GM18861 (cell line): ENCODE results near the gene NOG.

Source experiments
- ATAC-seq: cut with Tn5 transposase; IDR thresholded peaks from one replicate; pipeline ENCODE4 v1.9.1; 2021; ENCODE audit not compliant: unreplicated experiment

NOG gene

DNA sequence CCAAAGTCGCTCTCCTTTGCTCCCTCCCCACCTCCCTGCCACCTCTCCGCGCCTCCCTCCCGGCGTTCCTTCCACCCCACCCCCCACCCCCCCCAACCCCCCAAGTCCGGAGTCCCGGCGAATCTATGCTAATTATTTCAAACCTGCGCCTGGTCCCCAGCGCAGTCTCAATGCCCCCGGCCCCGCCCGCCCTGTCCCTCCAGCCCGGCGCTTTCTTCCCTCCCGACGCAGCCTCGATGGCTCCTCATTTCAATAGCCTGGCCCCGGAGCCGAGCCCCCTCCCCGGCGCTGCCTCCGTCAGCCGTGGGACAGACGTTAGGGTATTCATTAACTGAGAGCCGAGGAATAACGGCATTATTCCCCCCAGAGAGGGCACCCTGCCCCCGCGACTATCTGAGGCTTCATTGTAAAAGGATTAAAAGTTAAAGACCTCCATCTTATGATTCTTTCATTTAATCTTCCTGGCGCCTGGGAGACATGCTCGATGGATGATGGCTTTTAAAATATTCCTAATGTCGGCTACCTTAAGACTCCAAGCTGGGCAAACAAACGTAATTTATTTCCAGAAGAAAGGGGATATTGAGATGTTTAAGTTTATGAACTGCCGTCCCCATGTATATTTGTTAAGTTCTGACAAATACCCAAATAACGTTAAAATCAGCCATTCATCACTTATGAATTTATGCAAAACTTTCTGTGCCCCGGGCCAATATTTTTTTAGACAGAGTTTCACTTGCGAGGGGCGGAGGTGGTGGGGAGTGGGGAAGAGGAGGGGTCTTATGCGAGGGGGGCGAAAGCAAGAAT lies 3.4 kb downstream of the NOG start:
- ATAC-seq, result no peak

DNA sequence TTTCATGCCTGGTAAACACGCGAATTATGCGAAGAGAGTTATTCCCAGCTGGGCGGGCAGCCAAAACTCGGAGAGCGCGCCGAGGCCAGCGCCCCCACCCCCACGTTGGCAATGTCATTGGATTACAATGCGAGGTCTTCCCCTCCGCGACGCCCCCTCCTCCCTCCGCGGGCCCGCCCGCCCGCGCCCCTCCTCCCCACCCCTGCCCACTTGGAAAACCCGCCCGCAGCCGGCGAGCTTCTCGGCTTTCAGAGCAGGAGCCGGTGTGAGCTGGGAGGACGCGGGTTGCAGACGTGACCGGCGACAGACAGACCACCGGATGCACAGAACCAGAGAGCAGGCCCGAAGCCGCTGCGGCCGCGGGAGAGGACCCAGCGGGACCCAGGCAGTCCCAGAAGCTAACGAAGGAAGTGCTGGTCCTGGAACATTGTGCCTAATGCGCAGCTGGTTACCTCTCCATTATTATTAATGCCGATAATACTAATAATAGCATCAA lies 4.0 kb downstream of the NOG start:
- ATAC-seq, result no peak

DNA sequence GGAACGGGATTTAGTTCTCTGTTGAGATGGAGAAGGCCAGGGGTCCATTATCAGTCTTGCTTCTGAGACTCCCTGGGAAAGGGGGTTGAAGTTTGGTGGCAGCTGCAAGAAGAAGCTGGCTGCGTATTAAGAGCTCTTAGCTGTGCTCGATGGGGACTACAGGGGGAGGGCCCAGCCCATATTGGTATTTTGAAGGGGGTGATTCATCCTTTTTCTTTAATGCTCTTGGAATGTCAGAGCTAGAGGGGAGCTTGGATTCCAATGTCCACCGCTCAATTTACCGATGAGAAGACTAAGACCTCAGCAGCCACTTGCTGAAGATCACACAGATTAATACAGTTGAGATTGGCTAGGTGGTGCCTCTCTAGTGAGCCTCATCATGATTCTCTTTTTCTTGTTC lies 5.0 kb downstream of the NOG start:
- ATAC-seq, result no peak

DNA sequence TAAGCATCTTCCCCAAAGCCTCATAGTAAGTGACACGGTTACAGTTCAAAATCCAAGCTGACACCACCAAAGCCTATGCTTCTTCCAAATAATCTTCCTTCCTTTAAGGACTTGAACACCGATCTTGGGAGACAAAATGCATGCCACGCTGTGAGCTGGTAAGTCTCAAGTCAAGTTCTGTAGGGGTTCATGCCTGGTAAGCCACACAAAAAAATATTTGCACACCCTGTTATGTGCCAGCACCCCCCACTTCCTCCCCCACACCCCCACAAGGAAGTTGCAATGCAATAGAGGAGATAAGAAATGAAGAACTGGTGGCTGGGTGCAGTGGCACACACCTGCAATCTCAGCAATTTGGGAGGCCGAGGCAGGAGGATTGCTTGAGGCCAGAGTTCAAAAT lies 5.6 kb downstream of the NOG start:
- ATAC-seq, result no peak

GRCh38 chr17:56599566-56599965 lies 6.1 kb downstream of the NOG start:
- ATAC-seq, result no peak

DNA sequence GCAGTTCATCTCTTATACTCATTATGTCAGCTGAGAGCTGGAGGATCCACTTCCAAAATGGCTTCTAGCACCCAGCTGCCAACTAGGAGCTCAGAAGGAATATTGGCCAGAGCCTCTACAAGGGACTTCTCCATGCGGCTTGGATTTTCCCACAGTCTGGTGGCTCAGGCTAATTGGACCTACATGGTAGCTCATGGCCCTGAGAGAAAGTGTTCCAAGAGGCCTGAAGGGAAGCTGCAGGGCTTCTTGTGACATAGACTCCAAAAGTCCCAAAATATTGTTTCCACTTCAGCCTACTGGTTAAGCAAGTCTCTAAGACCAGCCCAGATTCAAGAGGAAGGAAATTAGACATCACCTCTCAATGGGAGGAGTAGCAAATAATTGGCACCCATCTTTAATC lies 6.8 kb downstream of the NOG start:
- ATAC-seq, result no peak

GRCh38 chr17:56601591-56601990 lies 8.1 kb downstream of the NOG start:
- ATAC-seq, result no peak

DNA sequence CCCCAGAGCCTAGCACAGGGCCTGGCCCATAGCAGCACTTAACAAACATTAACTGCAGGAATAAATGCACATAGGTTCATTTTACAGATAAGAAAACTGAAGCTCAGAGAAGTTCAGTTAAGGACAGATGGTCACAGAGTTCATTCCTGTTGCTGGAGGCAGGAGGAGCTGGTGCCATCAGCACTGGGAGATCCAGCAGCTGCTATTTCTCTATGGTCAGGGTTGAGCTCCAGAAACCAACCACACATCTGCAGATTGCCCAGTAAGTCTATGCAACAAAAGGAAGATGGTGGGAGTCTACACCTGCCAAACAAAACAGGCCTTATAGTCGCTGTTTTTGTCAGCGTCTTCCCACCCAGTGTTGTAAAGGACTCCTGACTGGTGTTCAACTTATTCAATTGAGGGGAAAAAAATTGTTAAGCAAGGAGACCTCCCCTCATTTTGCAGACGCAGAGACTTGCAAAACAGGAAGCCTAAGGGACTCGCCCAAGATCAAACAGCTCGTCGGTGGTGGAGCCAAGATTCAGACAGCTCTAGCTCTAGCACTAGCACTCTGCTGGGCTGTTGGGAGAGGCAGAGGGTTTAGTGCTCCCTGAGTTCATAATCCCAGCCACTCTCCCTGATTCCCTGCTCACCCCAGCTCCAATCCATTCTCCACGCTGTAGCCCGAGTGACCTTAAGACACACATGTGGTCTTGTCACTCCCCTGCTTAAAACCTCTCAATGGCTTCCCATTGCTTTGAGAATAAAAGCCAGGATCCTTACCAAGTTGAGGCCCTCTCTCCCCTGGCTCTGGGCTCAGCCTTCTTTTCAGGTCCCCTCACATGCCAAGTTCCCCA lies 9.0 kb downstream of the NOG start:
- ATAC-seq, result no peak

- ATAC-seq, result no peak
Measured at GRCh38 chr17:56603486-56604238, 10.2 kb downstream of the NOG start.

- no peak for ATAC-seq
Measured at GRCh38 chr17:56604691-56605290, 11.3 kb downstream of the NOG start.

GRCh38 chr17:56608944-56609343 lies 15.4 kb downstream of the NOG start:
- no peak for ATAC-seq

DNA sequence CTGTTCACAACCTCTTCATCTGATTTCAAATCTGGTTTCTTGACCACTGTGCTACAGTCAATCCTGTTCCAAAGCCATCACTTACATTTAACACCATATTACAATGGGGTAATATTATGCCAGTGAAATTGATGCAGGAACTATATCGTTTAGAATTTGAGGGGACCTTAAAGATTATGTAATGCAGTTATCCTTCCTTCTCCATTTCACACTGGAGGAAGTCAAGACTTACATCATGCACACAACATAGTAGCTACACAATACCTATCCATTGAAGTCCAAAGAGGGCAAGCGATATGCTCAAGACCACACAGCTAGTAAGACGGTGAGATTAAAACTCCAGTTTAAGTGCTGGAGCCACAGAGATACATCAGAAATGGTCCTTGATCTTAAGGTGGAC lies 16.8 kb downstream of the NOG start:
- ATAC-seq, result no peak

GRCh38 chr17:56613131-56613530 lies 19.6 kb downstream of the NOG start:
- ATAC-seq, result no peak

- ATAC-seq, result no peak
Measured at GRCh38 chr17:56614522-56614921, 21.0 kb downstream of the NOG start.

GRCh38 chr17:56616239-56616638 lies 22.7 kb downstream of the NOG start:
- no peak for ATAC-seq

DNA sequence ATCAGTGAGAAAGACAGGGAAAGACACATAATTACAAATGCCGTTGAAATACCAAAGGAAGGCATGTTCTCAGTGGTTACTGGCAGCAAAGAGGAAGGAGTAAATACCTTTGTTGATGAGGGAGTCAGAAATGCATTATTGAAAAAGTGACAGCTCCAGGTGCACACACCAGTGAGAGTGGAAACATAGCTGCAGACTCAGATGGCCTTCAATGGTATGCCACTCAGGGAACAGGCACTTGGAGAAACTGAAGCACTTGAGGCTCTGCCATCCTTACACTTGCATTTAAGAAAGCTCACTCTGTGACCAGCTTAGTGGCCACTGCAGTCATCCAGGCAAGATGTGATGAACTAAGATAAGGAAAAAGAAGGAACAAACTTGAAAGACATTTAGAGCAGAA lies 29.9 kb downstream of the NOG start:
- ATAC-seq, result no peak

DNA sequence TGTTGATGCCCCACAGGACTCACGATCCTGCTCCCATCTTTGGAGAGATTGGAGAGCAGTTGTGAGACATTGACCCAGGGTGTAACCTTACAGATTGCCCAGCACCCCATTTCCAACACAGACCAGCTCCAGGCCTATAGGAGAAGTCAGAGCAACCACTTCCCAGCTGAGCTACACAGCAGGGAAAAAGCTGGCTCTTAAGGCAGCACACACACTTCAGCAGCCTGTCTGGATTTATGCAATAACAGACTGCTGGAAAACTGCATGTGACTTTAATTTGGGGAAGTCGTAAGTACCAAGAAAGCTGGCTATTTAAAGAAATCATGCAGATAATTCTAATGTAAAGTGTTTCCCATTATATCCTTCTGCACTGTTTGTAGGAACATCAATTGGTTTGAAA lies 30.8 kb downstream of the NOG start:
- ATAC-seq, result no peak

DNA sequence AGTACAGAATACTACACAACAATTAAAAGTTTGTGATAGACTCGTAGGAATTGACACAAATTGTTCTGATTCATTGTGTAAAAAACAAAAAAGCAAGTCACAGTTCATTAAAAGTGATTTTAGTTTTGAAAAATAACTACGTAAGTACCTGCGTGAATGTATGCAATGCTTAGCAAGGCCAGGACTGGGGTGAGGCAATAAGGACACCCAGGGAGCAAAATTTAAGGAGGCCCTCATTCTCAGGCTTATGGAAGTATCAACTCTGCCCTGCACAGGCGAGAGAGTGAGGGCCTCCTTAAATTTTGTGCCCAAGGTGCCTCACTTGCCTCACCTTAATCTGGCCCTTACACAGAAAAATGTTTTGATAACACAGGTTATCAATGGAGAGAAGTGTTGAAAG lies 31.4 kb downstream of the NOG start:
- no peak for ATAC-seq

DNA sequence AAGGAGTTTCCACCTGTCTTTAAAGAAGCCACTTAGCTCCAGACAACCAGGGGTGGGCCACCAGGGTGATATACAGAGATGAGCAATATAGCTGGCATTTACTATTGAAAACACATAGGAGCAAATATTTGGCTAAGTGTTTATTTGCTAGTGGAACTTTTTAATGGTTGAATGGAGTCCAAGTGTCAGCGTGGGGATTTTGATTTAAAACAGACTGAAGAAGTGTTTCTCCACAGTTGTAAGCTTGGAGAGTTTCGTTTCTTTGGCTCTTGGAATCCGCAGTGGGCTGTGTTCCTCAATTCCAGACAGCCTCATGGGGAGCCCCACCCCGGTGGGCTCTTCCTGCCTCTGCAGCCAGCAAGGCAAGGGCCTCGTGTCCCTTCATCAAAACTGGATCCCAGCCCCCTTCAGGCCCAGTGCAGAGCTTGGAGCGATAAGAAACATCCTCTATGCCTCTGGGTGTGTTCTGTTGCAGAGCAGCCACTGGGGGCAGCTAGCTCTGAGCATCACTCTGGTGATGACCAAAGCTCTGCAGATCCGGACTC lies 36.1 kb downstream of the NOG start:
- ATAC-seq, result no peak

- no peak for ATAC-seq
Measured at GRCh38 chr17:56630202-56630601, 36.7 kb downstream of the NOG start.

DNA sequence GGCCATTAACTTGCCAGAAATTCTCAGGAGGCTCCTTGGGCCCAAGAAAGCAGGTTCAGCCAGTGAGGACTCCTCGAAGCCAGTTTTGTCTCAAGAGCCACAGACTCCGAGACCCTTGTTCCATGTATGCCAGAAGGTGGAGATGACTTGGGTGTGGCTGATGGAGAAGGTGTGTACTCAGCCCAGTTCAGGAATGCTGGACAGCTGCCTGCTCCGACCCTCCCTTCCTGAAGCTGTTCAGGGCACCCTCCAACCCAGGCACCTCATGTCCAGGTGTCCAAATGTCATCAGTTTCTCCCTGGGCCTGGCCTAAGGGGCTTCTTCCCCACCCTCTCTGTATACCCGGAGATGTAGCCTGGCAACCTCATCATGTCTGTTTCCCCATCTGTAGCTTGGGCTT lies 40.2 kb downstream of the NOG start:
- ATAC-seq, result no peak
